Esophagus squamous epithelium (tissue), 5 donors: ENCODE data around the gene SNCAIP. TPM values are rescaled to one million over a fixed set of nuclear protein-coding genes. Genes with fewer than 3 reads are reported as not detected.

Experiments used
- DNase-seq: peaks from one replicate; lab custom pipeline; 2025; lab: John Stamatoyannopoulos, UW
- H3K27ac ChIP-seq, 4 donors: fragments of 200-600 bp; sonication (generic); one replicate each; pipeline ENCODE4 v1.5.1; 2016 to 2019; ENCODE audit warnings: mild to moderate bottlenecking in 1 of 4
- H3K27me3 ChIP-seq, 4 donors: fragments of 200-600 bp; sonication (generic); 1 replicate in 3 of 4; 2 replicates in 1 of 4; pipeline versions ENCODE4 v1.5.1 to v1.6.0; 2017 to 2021; ENCODE audit warnings: antibody characterized with exemption in 1 of 4
- H3K36me3 ChIP-seq, 3 donors: fragments of 200-600 bp; sonication (generic); one replicate each; pipeline ENCODE4 v1.5.1; 2016 to 2019
- H3K4me1 ChIP-seq, 3 donors: fragments of 200-600 bp; sonication (generic); one replicate each; pipeline ENCODE4 v1.5.1; 2017 to 2019
- H3K4me3 ChIP-seq, 4 donors: fragments of 200-600 bp; sonication (generic); 1 replicate in 3 of 4; 2 replicates in 1 of 4; pipeline ENCODE4 v1.5.1; 2016 to 2019; ENCODE audit warnings: mild to moderate bottlenecking in 2 of 4, moderate library complexity in 1 of 4
- H3K9me3 ChIP-seq, 3 donors: fragments of 200-600 bp; sonication (generic); one replicate each; pipeline ENCODE4 v1.5.1; 2016 to 2019
- POLR2A ChIP-seq, 4 donors: fragments of 450-650 bp; IDR thresholded peaks; one replicate each; pipeline ENCODE4 v1.6.1; 2017; ENCODE audit warnings: antibody characterized with exemption in 4 of 4, mild to moderate bottlenecking in 4 of 4, moderate library complexity in 3 of 4
- WGBS, 2 donors: methylation state at CpG; one replicate each; pipeline ENCODE4 v1.1.5; 2018; 5-methylcytosine and 5-hydroxymethylcytosine counted together
- intact Hi-C: fragments of 100-400 bp; cut with DNase I; formaldehyde crosslinking; loops from one replicate; pipeline ENCODE4 v1.15.0; 2022
- total RNA-seq, 4 donors: library from RNA; depleted of rRNA; stranded (reverse); fragments of >200 nt; gene quantifications; one replicate each; pipeline ENCODE4 v1.1.0, GENCODE V29; 2016
- TF ChIP-seq, protein P1 (sequence below), 6 experiments: fragments of 450-650 bp in 4 of 6; fragments of 200-600 bp in 2 of 6; sonication (generic) in 2 of 6; IDR thresholded peaks; one replicate each; pipeline ENCODE4 v1.5.1; 2016 to 2019; ENCODE audit warnings: antibody characterized with exemption in 6 of 6, mild to moderate bottlenecking in 4 of 6, moderate library complexity in 4 of 6
- donor health status: DM: yes; HTN: yes; CAD: no.

The SNCAIP gene
- total RNA-seq, 4 donors from 2014 or later = 0.48 to 3.3 (median 2.3) TPM

DNA sequence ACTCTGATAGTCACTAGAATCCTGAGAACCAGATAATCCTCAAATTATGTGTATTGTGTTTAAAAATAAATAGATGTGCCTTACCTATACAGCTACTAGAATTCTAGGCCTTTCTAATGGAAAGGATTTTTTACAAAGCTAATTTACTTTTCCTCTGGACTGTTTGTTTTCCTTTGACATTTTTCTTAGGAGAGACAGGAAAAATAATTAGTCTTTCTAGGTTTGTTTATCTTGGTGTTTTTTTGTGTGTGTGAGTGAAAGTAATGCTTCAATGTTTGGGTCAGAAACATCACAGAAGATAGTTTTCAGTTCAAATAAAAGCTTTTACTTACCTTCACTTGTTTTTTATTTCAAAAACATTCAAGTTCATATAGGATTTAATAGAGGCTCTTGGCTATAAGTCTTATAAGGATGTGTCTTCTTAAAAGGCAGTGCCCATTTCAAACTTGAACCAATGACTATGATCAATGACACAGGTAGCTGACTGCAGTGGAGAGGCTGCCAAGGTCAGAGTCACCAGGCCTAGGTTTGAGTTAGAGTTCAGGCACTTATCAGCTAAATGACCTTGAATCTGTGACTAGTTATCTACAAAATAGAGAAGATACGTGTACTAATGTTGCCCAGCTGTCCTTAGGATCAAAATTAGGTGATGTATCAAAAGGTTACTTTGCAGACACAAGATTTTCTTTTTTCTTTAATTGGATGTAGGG lies 92.8 kb downstream of the SNCAIP start:
- H3K4me1 ChIP-seq = peaks cover 0 to 12% (median 3%) of the 10 kb centered on the region in 3 donors
- no peaks in the 10 kb centered on the region for H3K36me3 ChIP-seq
- no peaks in the 10 kb centered on the region for H3K9me3 ChIP-seq
- intact Hi-C loops = no loop called here
- no peak for DNase-seq
- no peak overlapping the region for H3K27ac ChIP-seq
- H3K4me3 ChIP-seq = no peak overlapping the region
- WGBS, 2 donors = 73 to 100% methylated on average over 1 of the region's 1 CpG
- TF ChIP-seq, protein P1, sequence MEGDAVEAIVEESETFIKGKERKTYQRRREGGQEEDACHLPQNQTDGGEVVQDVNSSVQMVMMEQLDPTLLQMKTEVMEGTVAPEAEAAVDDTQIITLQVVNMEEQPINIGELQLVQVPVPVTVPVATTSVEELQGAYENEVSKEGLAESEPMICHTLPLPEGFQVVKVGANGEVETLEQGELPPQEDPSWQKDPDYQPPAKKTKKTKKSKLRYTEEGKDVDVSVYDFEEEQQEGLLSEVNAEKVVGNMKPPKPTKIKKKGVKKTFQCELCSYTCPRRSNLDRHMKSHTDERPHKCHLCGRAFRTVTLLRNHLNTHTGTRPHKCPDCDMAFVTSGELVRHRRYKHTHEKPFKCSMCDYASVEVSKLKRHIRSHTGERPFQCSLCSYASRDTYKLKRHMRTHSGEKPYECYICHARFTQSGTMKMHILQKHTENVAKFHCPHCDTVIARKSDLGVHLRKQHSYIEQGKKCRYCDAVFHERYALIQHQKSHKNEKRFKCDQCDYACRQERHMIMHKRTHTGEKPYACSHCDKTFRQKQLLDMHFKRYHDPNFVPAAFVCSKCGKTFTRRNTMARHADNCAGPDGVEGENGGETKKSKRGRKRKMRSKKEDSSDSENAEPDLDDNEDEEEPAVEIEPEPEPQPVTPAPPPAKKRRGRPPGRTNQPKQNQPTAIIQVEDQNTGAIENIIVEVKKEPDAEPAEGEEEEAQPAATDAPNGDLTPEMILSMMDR (IDR thresholded peaks at IDR 0.05) = no peak
- TF ChIP-seq POLR2A (IDR thresholded peaks at IDR 0.05) = no peak
- H3K27me3 ChIP-seq = no peaks in the 10 kb centered on the region

DNA sequence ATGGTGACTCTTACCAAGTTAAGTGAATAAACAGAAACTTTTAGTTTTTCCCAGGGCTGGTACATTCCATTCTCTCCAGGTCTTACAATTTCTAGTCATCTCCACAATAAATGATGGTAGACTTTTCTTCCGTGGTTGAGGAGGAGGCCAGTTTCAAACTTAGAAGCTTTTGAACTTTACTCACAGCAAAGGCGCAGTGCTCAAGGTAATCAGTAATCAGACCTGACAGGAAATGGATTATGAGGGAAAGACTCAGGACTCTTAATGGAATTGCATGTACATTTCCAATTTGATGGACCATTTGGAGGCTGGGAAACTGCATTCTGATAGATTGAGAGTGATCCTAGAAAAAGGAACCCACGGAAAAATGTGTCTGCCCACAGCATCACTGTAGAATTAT lies 93.7 kb downstream of the SNCAIP start:
- Histone ChIP-seq H3K36me3 (no peaks in the 10 kb centered on the region), H3K27ac (no peak overlapping the region), H3K9me3 (no peaks in the 10 kb centered on the region), H3K4me1 (peaks cover 0 to 12% (median 3%) of the 10 kb centered on the region in 3 donors), H3K4me3 (no peak overlapping the region), H3K27me3 (no peaks in the 10 kb centered on the region)
- intact Hi-C loops = no loop called here
- TF ChIP-seq, protein P1 (IDR thresholded peaks at IDR 0.05) = no peak
- TF ChIP-seq POLR2A (IDR thresholded peaks at IDR 0.05) = no peak
- WGBS, 2 donors = 82 to 90% methylated on average over 3 of the region's 3 CpGs
- DNase-seq = no peak

DNA sequence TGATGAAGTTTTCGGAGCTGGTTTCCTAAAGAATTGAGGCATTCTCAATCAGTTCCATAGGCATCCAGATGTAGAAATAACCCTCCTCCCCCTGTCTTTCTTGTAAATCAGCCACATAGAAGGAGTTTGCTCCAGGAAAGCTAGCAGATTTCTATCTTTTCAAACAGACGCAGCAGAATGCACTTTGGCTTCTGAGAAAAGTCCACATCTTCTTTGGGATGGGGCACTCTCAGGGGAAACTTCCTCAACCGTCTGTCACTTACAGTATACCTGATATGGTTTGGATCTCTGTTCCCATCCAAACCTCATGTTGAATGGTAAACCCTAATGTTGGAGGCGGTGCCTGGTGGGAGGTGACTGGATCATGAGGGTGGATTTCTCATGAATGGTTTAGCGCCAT lies 94.1 kb downstream of the SNCAIP start:
- H3K4me1 ChIP-seq = peaks cover 0 to 12% (median 3%) of the 10 kb centered on the region in 3 donors
- H3K36me3 ChIP-seq = no peaks in the 10 kb centered on the region
- DNase-seq = no peak
- H3K4me3 ChIP-seq = no peak overlapping the region
- no peaks in the 10 kb centered on the region for H3K9me3 ChIP-seq
- intact Hi-C loops = no loop called here
- TF ChIP-seq, protein P1 (IDR thresholded peaks at IDR 0.05) = no peak
- no peak for TF ChIP-seq POLR2A (IDR thresholded peaks at IDR 0.05)
- H3K27ac ChIP-seq = no peak overlapping the region
- no peaks in the 10 kb centered on the region for H3K27me3 ChIP-seq
- WGBS, 2 donors = 88 to 94% methylated on average over 5 of the region's 5 CpGs

DNA sequence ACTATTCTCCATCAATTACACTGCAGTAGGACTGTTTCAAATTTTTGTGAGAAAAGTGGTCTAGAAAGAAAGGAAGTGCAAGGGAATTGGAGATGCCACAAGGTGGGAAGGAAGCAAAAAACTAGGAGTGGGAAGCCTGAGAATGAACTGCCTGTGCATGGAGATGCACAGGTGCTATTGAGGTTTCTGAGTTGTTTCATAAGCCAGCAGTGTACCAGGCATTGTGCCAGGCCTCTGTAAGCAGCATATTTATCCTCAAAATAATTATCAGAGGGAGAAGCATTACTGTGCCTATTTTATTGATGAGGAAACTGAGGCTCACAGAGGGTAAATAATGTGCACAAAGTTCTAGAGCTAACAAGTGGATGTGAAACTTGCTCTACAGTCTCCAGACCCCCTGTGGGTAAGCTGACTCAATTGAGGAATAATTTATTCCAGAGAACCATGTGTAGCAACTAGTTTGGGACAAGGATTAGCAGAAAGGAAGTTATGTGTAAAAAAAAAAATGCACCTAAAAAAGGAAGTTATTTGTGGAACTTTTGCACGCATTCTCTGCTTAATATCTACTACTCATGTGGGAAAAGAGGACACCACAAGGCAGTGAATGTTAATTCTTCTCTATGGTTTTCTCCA lies 96.7 kb downstream of the SNCAIP start:
- no peaks in the 10 kb centered on the region for H3K27me3 ChIP-seq
- H3K4me1 ChIP-seq = no peaks in the 10 kb centered on the region
- intact Hi-C loops = no loop called here
- no peak for DNase-seq
- H3K36me3 ChIP-seq = no peaks in the 10 kb centered on the region
- TF ChIP-seq, protein P1 (IDR thresholded peaks at IDR 0.05) = no peak
- no peak for TF ChIP-seq POLR2A (IDR thresholded peaks at IDR 0.05)
- H3K27ac ChIP-seq = no peak overlapping the region
- H3K4me3 ChIP-seq = no peak overlapping the region
- 58 to 62% methylated on average over 1 of the region's 1 CpG for WGBS, 2 donors
- no peaks in the 10 kb centered on the region for H3K9me3 ChIP-seq

DNA sequence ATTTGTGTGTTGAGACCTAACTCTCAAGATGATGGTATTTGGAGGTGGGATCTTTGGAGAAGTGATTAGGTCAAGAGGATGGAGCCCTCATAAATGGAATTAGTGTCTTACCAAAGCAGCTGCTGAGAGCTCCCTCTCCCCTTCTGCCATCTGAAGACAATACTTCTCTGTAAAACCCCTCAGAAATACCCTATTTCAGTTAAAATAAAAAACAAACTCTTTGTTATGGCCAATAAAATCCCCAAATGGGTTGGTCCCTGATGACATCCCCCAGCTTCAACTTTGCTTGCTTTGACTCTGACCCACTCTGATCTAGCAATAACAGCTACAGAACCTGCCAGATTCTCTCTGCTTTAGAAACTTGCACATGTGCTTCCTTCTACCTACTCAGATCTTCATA lies 100.9 kb downstream of the SNCAIP start:
- intact Hi-C loops = loop anchor here (5.0 to 10.0 kb wide), 2 partner anchors 221 to 318 kb away; no protein-coding TSS in a partner anchor
- Histone ChIP-seq H3K27ac (no peak overlapping the region), H3K27me3 (no peaks in the 10 kb centered on the region), H3K4me1 (no peaks in the 10 kb centered on the region), H3K4me3 (no peak overlapping the region), H3K9me3 (no peaks in the 10 kb centered on the region), H3K36me3 (no peaks in the 10 kb centered on the region)
- TF ChIP-seq POLR2A (IDR thresholded peaks at IDR 0.05) = no peak
- TF ChIP-seq, protein P1 (IDR thresholded peaks at IDR 0.05) = no peak
- DNase-seq = no peak
